ENCODE measurements around the gene MCCC2. TPM values are rescaled to one million over a fixed set of nuclear protein-coding genes. Genes with fewer than 3 reads are reported as not detected.
A peak's percentile ranks its signal among the peaks of the same experiment; 100 is the strongest.

The MCCC2 gene
- total RNA-seq, 2 donors from 2014 or later: 42.4 to 48.4 TPM

- peak overlapping the region; percentile 27 for H3K4me3 Mint-ChIP-seq
- no peaks in the 10 kb centered on the region for H3K27me3 ChIP-seq (ENCODE audit: control insufficient read depth, insufficient read depth, low read length, poor library complexity, severe bottlenecking)
- H3K27ac Mint-ChIP-seq: peak overlapping the region; percentile 67
- H3K9ac ChIP-seq (ENCODE audit: extremely low read depth, low read length, poor library complexity, severe bottlenecking): no peak overlapping the region
- no peaks in the 10 kb centered on the region for H3K27me3 Mint-ChIP-seq (ENCODE audit: insufficient read depth)
- peak overlapping the region; percentile 59 for H3K27ac ChIP-seq (ENCODE audit: low read depth, low read length)
- no peak for TF ChIP-seq CTCF (conservative IDR thresholded peaks at IDR 0.05)
- no peaks in the 10 kb centered on the region for H3K9me3 Mint-ChIP-seq
- WGBS, 2 experiments (ENCODE audit: insufficient coverage in 1 of 2, insufficient read length in 1 of 2): 0 to 37% methylated on average over 4 to 7 of the region's 7 CpGs
- H3K4me1 Mint-ChIP-seq: peaks cover 23% of the 10 kb centered on the region
- peak; percentile 76 for DNase-seq
- no peaks in the 10 kb centered on the region for H3K36me3 ChIP-seq (ENCODE audit: control insufficient read depth, insufficient read depth, low read length)
- H3K4me1 ChIP-seq (ENCODE audit: control insufficient read depth, insufficient read depth, low read length): peaks cover 5% of the 10 kb centered on the region
- H3K36me3 Mint-ChIP-seq (ENCODE audit: low read depth): no peaks in the 10 kb centered on the region
- H3K9me3 ChIP-seq (ENCODE audit: control insufficient read depth, low read length): no peaks in the 10 kb centered on the region
- peak overlapping the region; percentile 76 for H3K4me3 ChIP-seq (ENCODE audit: low read length)
These were observed 106.8 kb downstream of the MCCC2 start for GRCh38 chr5:71693828-71694427.

GRCh38 chr5:71695071-71695470 is 107.9 kb downstream of the MCCC2 start:
- TF ChIP-seq CTCF (conservative IDR thresholded peaks at IDR 0.05): no peak
- Mint-ChIP-seq H3K4me1 (peaks cover 22% of the 10 kb centered on the region), H3K27ac (no peak overlapping the region)

GRCh38 chr5:71695595-71695994 is 108.5 kb downstream of the MCCC2 start:
- H3K27ac Mint-ChIP-seq: no peak overlapping the region
- no peak overlapping the region for H3K4me3 ChIP-seq (ENCODE audit: low read length)
- TF ChIP-seq CTCF (conservative IDR thresholded peaks at IDR 0.05): no peak
- no peaks in the 10 kb centered on the region for H3K36me3 ChIP-seq (ENCODE audit: control insufficient read depth, insufficient read depth, low read length)
- H3K36me3 Mint-ChIP-seq (ENCODE audit: low read depth): no peaks in the 10 kb centered on the region
- no peaks in the 10 kb centered on the region for H3K27me3 Mint-ChIP-seq (ENCODE audit: insufficient read depth)
- H3K9me3 Mint-ChIP-seq: no peaks in the 10 kb centered on the region
- no peak overlapping the region for H3K9ac ChIP-seq (ENCODE audit: extremely low read depth, low read length, poor library complexity, severe bottlenecking)
- H3K27ac ChIP-seq (ENCODE audit: low read depth, low read length): no peak overlapping the region
- H3K4me1 Mint-ChIP-seq: peaks cover 22% of the 10 kb centered on the region
- H3K9me3 ChIP-seq (ENCODE audit: control insufficient read depth, low read length): no peaks in the 10 kb centered on the region
- H3K4me3 Mint-ChIP-seq: no peak overlapping the region
- H3K27me3 ChIP-seq (ENCODE audit: control insufficient read depth, insufficient read depth, low read length, poor library complexity, severe bottlenecking): no peaks in the 10 kb centered on the region
- no peak for DNase-seq
- peaks cover 5% of the 10 kb centered on the region for H3K4me1 ChIP-seq (ENCODE audit: control insufficient read depth, insufficient read depth, low read length)

More at GRCh38 chr5:71695071-71695470, 107.9 kb downstream of the MCCC2 start:
- no peak overlapping the region for H3K27ac ChIP-seq (ENCODE audit: low read depth, low read length)
- Mint-ChIP-seq H3K27me3 (ENCODE audit: insufficient read depth) (no peaks in the 10 kb centered on the region), H3K9me3 (no peaks in the 10 kb centered on the region), H3K4me3 (no peak overlapping the region), H3K36me3 (ENCODE audit: low read depth) (no peaks in the 10 kb centered on the region)
- no peaks in the 10 kb centered on the region for H3K9me3 ChIP-seq (ENCODE audit: control insufficient read depth, low read length)
- 96 to 98% methylated on average over 7 to 8 of the region's 8 CpGs for WGBS, 2 experiments (ENCODE audit: insufficient coverage in 1 of 2, insufficient read length in 1 of 2)
- H3K36me3 ChIP-seq (ENCODE audit: control insufficient read depth, insufficient read depth, low read length): no peaks in the 10 kb centered on the region
- H3K27me3 ChIP-seq (ENCODE audit: control insufficient read depth, insufficient read depth, low read length, poor library complexity, severe bottlenecking): no peaks in the 10 kb centered on the region
- H3K4me1 ChIP-seq (ENCODE audit: control insufficient read depth, insufficient read depth, low read length): peaks cover 5% of the 10 kb centered on the region
- H3K4me3 ChIP-seq (ENCODE audit: low read length): no peak overlapping the region
- no peak for DNase-seq
- no peak overlapping the region for H3K9ac ChIP-seq (ENCODE audit: extremely low read depth, low read length, poor library complexity, severe bottlenecking)

All from endodermal cell (in vitro differentiated cells).